GM12878 (cell line): ENCODE measurements around the gene RPS27L. TPM values are rescaled to one million over a fixed set of nuclear protein-coding genes. Genes with fewer than 3 reads are reported as not detected.

Source experiments
- ATF3 ChIP-seq: IDR thresholded peaks from 2 replicates; pipeline ENCODE4 v1.6.1; 2011; ENCODE audit warnings: low read depth, mild to moderate bottlenecking, low read length, moderate library complexity, borderline replicate concordance; ENCODE audit errors: extremely low read depth
- CHD1 ChIP-seq: IDR thresholded peaks from 2 replicates; pipeline ENCODE4 v1.6.1; 2012; ENCODE audit warnings: low read depth, low read length, improper control_type of control experiment
- CHD2 ChIP-seq: IDR thresholded peaks from 2 replicates; pipeline ENCODE4 v1.6.1; 2011; ENCODE audit warnings: low read depth, low read length, improper control_type of control experiment, borderline replicate concordance
- CREB1 ChIP-seq: IDR thresholded peaks from 2 replicates; pipeline ENCODE4 v1.6.1; 2012; ENCODE audit warnings: low read depth, mild to moderate bottlenecking, inconsistent platforms
- FOXK2 ChIP-seq: fragments of 450-650 bp; IDR thresholded peaks from 2 replicates; pipeline ENCODE4 v1.6.1; 2017; ENCODE audit warnings: mild to moderate bottlenecking, moderate library complexity
- IKZF1 ChIP-seq: fragments of 450-650 bp; conservative IDR thresholded peaks from 2 replicates; pipeline ENCODE4 v1.6.1; 2017; ENCODE audit warnings: antibody characterized with exemption, mild to moderate bottlenecking
- LARP7 ChIP-seq: fragments of 450-650 bp; IDR thresholded peaks from 2 replicates; pipeline ENCODE4 v1.6.1; 2017; ENCODE audit warnings: mild to moderate bottlenecking
- NBN ChIP-seq: fragments of 450-650 bp; IDR thresholded peaks from 2 replicates; pipeline ENCODE4 v1.6.1; 2016
- NFXL1 ChIP-seq: fragments of 450-650 bp; IDR thresholded peaks from 2 replicates; pipeline ENCODE4 v1.6.1; 2017; ENCODE audit warnings: antibody characterized with exemption, mild to moderate bottlenecking, borderline replicate concordance
- NKRF ChIP-seq: fragments of 450-650 bp; conservative IDR thresholded peaks from 2 replicates; pipeline ENCODE4 v1.6.1; 2017; ENCODE audit warnings: mild to moderate bottlenecking, moderate library complexity
- POLR2A ChIP-seq: IDR thresholded peaks from 2 replicates; pipeline ENCODE4 v1.6.1; 2011; ENCODE audit warnings: low read depth, mild to moderate bottlenecking, low read length
- RELA ChIP-seq: fragments of 450-650 bp; IDR thresholded peaks from 2 replicates; pipeline ENCODE4 v1.8.0; 2014; ENCODE audit warnings: borderline replicate concordance; ENCODE audit not compliant: partially characterized antibody
- SMAD5 ChIP-seq: IDR thresholded peaks from 2 replicates; pipeline ENCODE4 v1.6.1; 2016; ENCODE audit warnings: antibody characterized with exemption, low read depth
- SP1 ChIP-seq: IDR thresholded peaks from one replicate; pipeline ENCODE4 v1.6.1; 2011; ENCODE audit warnings: low read depth, low read length
- STAT1 ChIP-seq: fragments of 450-650 bp; conservative IDR thresholded peaks from 2 replicates; pipeline ENCODE4 v1.6.1; 2014; ENCODE audit warnings: antibody characterized with exemption, mild to moderate bottlenecking
- TCF3 ChIP-seq: IDR thresholded peaks from 2 replicates; pipeline ENCODE4 v1.6.1; 2012; ENCODE audit warnings: low read depth, mild to moderate bottlenecking, low read length, borderline replicate concordance; ENCODE audit not compliant: insufficient read depth
- ZZZ3 ChIP-seq: IDR thresholded peaks from 2 replicates; pipeline ENCODE4 v1.6.1; 2011; ENCODE audit warnings: low read depth; ENCODE audit not compliant: control insufficient read depth, insufficient read length
- polyA plus RNA-seq, 11 experiments: library from polyadenylated mRNA; depleted of rRNA in 4 of 11; unstranded in 6 of 11; stranded (reverse) in 5 of 11; fragments of >200 nt; fragmentation: Nextera tagmentation in 4 of 11; fragmentation: Illumina TruSeq in 1 of 11; extraction: Ambion mirVana in 4 of 11; extraction: Trizol in 1 of 11; gene quantifications; 1 replicate in 1 of 11; 2 replicates in 10 of 11; pipeline versions ENCODE4 v1.2.1 to v1.2.3, GENCODE V29; 2011 to 2016; ENCODE audit warnings: inconsistent platforms in 2 of 11, missing spikeins in 2 of 11, low read depth in 1 of 11
- total RNA-seq, 4 experiments: library from RNA; depleted of rRNA in 3 of 4; stranded (reverse); fragments of >200 nt in 3 of 4; fragmentation: Illumina TruSeq in 1 of 4; extraction: Trizol in 1 of 4; gene quantifications; 2 replicates each; pipeline versions ENCODE4 v1.2.1 to v1.2.3, GENCODE V29; 2013 to 2021
- TF ChIP-seq, protein P1 (sequence below): IDR thresholded peaks from 2 replicates; pipeline ENCODE4 v1.6.1; 2011; ENCODE audit warnings: borderline replicate concordance, low read depth, mild to moderate bottlenecking, moderate library complexity, mixed read lengths, low read length; ENCODE audit not compliant: insufficient read depth; ENCODE audit errors: extremely low read length
- TF ChIP-seq, protein P2 (sequence below): fragments of 450-650 bp; IDR thresholded peaks from 2 replicates; pipeline ENCODE4 v1.6.1; 2017; ENCODE audit warnings: borderline replicate concordance
- TF ChIP-seq, protein P3 (sequence below): fragments of 450-650 bp; IDR thresholded peaks from 2 replicates; pipeline ENCODE4 v1.6.1; 2017; ENCODE audit warnings: antibody characterized with exemption, mild to moderate bottlenecking, moderate library complexity

The RPS27L gene
- total and polyA plus RNA-seq, 10 of the 15 experiments (the other 5 are each of a cell fraction or from before 2014, with no cell fraction given), result 133 to 970 (median 220) TPM

DNA sequence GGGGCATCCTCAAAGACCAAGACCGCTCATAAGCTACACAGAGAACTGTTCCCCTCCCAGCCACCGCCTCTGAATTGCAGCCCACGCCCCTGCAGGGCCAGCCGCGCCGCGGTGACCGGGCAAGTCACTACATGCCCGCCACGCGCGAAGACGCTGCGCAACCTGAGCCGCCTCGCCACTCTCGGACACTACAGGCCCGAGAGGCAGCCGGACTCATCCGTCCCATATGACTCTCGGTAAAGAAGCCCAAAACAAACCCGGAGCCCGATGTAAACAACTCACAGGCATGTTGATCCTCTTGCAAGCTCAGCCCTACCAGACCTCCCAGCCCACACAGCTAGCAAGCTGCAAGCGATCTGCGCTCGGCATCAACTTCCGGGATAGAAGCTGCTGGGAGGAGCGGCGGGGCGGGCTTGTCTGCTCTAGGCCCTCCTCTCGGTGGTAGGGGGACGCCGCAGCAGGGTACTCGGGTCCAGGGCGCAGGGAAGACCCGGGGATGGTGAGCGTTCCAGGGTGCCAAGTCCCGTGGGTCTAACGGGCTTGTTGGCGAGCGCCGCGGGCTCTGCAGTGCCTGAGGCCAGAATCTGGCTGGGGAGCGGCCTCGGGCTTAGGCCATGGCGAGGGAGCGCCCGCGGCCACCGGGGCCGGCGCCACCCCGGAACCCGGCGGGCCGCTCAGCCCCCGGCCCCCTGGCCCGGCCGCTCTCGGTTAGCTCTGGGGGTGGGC lies at the start of gene RPS27L (continued):
- TF ChIP-seq SMAD5, result peak; percentile 93
- no peak; the same call in 1 of the 2 replicates for TF ChIP-seq NFXL1
- no peak for TF ChIP-seq CHD2
- TF ChIP-seq STAT1, result 0 out of 2 replicates have a peak, but pooled peaks have one; percentile 33
- TF ChIP-seq CHD1, result peak; percentile 94; the same call in 1 of the 2 replicates
- TF ChIP-seq NBN, result peak; percentile 95
- TF ChIP-seq NKRF, result peak; percentile 90
- TF ChIP-seq ATF3, result no peak
- TF ChIP-seq, protein P1, sequence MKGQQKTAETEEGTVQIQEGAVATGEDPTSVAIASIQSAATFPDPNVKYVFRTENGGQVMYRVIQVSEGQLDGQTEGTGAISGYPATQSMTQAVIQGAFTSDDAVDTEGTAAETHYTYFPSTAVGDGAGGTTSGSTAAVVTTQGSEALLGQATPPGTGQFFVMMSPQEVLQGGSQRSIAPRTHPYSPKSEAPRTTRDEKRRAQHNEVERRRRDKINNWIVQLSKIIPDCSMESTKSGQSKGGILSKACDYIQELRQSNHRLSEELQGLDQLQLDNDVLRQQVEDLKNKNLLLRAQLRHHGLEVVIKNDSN, result no peak
- TF ChIP-seq RELA, result no peak
- TF ChIP-seq LARP7, result peak; percentile 62; the same call in 1 of the 2 replicates
- TF ChIP-seq CREB1, result peak; percentile 56; the same call in 1 of the 2 replicates
- no peak for TF ChIP-seq SP1
- TF ChIP-seq, protein P2, sequence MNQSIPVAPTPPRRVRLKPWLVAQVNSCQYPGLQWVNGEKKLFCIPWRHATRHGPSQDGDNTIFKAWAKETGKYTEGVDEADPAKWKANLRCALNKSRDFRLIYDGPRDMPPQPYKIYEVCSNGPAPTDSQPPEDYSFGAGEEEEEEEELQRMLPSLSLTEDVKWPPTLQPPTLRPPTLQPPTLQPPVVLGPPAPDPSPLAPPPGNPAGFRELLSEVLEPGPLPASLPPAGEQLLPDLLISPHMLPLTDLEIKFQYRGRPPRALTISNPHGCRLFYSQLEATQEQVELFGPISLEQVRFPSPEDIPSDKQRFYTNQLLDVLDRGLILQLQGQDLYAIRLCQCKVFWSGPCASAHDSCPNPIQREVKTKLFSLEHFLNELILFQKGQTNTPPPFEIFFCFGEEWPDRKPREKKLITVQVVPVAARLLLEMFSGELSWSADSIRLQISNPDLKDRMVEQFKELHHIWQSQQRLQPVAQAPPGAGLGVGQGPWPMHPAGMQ, result no peak
- TF ChIP-seq POLR2A, result peak; percentile 99
- TF ChIP-seq, protein P3, sequence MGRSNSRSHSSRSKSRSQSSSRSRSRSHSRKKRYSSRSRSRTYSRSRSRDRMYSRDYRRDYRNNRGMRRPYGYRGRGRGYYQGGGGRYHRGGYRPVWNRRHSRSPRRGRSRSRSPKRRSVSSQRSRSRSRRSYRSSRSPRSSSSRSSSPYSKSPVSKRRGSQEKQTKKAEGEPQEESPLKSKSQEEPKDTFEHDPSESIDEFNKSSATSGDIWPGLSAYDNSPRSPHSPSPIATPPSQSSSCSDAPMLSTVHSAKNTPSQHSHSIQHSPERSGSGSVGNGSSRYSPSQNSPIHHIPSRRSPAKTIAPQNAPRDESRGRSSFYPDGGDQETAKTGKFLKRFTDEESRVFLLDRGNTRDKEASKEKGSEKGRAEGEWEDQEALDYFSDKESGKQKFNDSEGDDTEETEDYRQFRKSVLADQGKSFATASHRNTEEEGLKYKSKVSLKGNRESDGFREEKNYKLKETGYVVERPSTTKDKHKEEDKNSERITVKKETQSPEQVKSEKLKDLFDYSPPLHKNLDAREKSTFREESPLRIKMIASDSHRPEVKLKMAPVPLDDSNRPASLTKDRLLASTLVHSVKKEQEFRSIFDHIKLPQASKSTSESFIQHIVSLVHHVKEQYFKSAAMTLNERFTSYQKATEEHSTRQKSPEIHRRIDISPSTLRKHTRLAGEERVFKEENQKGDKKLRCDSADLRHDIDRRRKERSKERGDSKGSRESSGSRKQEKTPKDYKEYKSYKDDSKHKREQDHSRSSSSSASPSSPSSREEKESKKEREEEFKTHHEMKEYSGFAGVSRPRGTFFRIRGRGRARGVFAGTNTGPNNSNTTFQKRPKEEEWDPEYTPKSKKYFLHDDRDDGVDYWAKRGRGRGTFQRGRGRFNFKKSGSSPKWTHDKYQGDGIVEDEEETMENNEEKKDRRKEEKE, result no peak
- peak; percentile 89 for TF ChIP-seq FOXK2
- TF ChIP-seq ZZZ3, result no peak
- peak; percentile 71 for TF ChIP-seq IKZF1
- TF ChIP-seq TCF3, result no peak
